NCI-H2029 treated with DMSO at 0.1 percent for 48 hours (cell line): Measurements from ENCODE around the gene TPSB2.
"Not testable (repeated sequence)": the region's sequence is repeated elsewhere in the genome, so short reads cannot be mapped to it uniquely, and the experiment has no call there.

Source experiments
- DNase-seq: peaks from one replicate; lab custom pipeline; 2025; lab: John Stamatoyannopoulos, UW

TPSB2 gene

DNA sequence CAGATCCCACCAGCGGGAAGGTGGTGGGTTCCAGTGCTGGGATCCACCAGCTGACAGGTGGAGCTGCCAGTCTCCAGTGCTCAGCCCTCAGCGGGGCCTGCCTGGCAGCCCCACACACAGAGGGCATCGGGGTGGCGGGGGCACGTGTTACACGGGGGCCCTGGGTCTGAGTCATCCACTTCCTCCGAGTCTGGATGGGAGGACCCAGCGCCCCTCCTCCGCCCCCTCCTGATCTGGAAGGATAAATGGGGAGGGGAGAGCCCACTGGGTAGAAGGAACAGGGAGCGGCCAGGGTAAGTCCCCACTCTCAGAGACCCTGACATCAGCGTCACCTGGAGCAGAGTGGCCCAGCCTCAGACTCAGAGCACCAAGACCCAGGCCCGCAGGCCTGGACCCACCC lies 10.5 kb upstream of the TPSB2 start, which contains the start of gene TPSAB1:
Gene TPSAB1 (plus strand): TSS at position 270 of the 400 bp plus-strand sequence. CDS start 234 bp downstream, outside the sequence.
- not testable (repeated sequence) for DNase-seq

DNA sequence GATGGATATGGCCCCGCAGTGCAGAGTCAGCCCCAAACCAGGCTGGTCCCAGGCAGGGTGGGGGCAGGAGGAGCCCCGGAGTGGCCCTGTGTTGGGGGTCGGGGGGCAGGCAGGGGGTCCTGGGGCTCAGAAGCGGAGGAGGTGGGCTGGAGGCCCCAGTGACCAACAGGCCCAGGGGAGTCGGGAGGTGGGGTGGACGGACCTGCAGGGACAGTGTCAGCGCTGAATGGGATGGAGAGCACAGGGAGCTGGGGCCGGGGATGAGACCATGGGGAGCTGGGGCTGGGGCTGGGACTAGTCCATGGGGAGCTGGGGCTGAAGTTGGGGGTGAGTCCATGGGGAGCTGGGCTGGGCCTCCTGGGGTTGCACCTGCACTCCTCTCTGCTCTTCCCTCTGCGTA lies 9.6 kb upstream of the TPSB2 start:
- not testable (repeated sequence) for DNase-seq

DNA sequence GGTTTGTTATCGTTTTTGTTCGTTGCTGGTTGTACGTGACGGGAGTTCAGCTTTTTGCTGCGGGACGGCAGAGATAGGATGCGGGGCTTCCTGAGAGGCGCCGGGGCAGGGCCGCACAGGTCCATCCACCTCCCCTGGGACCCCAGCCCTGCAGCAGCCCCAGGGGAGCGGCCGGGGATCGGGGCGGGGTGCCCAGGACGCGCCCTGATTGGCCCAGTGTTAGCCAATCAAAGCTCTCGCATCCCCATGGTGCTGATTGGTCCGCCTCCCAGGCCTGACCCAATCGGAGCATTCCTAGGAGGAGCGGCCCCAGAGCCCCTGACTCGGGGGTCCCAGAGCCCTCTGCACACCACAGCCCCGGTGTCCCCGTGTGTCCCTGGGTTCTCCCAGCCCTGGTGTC lies 8.9 kb upstream of the TPSB2 start:
- not testable (repeated sequence) for DNase-seq

DNA sequence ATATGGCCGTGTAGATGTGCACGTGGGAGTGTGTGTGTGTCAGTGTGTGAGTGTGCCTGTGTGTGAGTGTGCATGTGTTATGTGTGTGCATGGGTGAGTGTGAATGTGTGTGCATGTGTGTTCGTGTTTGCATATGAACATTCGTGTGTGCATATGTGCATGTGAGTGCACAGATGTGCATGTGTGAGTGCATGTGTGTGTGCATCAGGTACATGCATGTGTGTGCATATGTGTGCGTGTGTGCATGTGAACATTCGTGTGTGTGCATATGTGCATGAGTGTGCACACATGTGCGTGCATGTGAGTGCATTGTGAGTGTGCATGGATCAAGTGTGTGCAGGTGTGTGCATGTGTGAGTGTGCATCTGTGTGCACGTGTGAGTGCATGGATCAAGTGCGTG lies 8.0 kb upstream of the TPSB2 start:
- DNase-seq: no peak

DNA sequence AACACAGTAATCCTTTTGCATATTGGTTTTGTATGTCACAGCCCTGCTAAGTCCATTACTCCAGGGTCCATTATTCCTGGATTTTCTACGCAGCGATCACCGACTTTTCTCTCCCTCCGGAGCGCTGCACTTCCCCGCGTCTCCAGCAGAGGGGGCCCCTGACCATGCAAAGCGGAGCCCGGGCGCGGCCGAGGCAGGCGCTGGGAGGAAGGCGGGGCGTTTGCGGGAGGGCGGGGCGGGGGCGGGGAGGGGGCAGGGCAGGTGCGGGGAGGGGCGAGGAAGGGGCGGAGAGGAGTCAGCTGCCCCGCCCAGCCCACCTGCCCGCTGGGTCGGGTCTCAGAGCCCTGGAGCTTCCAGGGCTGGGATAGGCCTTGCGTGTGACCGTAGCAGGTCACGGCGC lies 6.7 kb upstream of the TPSB2 start:
- not testable (repeated sequence) for DNase-seq

DNA sequence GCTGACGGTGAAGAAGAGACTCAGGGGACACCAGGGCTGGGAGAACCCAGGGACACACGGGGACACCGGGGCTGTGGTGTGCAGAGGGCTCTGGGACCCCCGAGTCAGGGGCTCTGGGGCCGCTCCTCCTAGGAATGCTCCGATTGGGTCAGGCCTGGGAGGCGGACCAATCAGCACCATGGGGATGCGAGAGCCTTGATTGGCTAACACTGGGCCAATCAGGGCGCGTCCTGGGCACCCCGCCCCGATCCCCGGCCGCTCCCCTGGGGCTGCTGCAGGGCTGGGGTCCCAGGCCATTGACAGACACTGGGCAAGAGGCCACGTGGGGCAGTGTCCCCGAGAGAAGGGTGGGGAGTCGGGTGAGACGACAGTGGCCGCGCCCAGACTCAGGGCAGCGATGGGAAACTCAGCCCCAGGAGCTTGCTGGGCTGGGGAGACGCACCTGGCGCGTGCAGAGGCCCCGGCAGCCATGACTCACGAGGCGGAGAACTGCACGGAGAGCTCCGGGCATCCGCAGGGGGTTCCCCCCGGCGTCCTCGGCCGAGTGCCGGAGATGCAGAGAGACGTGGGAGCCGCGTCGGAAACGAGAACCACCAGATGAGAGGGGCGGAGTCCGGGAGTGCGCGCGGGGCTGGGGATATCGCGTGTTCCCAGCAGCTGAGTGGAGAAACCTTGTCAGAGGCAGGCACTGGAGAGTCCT lies 2.2 kb upstream of the TPSB2 start:
- DNase-seq: not testable (repeated sequence)

DNA sequence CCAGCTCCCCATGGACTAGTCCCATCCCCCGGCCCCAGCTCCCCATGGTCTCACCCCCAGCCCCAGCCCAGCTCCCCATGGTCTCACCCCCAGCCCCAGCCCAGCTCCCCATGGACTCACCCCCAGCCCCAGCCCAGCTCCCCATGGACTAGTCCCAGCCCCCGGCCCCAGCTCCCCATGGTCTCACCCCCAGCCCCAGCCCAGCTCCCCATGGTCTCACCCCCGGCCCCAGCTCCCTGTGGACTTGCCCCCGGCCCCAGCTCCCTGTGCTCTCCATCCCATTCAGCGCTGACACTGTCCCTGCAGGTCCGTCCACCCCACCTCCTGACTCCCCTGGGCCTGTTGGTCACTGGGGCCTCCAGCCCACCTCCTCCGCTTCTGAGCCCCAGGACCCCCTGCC lies 1.3 kb upstream of the TPSB2 start:
- not testable (repeated sequence) for DNase-seq

DNA sequence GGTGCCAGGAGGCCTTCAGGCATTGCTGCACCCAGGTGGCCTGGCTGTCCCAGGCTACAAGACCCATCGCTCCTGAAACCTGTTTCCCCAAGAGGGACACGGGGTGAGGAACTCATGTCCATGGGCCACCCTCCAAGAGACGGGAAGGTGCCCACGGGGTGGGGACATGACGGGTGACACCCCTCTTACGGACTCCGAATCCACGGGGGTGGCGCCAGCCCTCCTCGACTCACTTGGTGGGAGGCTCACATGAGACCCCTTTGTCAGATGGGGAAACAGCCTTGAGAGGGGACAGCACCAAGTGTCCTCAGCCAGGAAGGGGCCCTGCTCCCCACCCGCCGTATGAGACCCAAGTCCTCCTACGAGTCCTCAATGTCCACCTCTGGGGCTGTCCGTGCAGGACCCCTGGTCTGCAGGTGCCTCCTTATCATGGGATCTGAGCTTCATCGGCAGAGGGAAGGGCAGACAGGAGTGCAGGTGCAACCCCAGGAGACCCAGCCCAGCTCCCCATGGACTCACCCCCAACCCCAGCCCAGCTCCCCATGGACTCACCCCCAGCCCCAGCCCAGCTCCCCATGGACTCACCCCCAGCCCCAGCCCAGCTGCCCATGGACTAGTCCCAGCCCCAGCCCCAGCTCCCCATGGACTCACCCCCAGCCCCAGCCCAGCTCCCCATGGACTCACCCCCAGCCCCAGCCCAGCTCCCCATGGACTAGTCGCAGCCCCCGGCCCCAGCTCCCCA lies 658 bp upstream of the TPSB2 start:
- not testable (repeated sequence) for DNase-seq

DNA sequence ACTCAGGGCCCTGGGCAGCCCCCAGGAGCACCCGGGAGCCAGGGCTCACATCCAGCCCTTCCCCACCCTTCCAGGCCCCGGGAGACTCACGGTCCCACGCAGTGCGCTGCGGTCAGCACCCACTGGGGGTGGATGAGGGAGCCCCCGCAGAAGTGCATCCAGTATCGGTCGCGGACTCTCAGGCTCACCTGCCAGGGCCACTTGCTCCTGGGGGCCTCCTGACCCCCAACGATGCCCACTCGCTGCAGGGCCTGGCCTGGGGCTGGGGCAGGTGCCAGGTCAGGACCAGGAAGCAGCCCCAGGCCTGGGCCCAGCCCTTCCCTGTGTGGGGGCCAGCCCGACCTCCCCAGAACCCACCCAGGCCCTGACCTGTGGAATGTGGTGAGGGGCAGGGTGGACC lies 508 bp downstream of the TPSB2 start:
- not testable (repeated sequence) for DNase-seq

DNA sequence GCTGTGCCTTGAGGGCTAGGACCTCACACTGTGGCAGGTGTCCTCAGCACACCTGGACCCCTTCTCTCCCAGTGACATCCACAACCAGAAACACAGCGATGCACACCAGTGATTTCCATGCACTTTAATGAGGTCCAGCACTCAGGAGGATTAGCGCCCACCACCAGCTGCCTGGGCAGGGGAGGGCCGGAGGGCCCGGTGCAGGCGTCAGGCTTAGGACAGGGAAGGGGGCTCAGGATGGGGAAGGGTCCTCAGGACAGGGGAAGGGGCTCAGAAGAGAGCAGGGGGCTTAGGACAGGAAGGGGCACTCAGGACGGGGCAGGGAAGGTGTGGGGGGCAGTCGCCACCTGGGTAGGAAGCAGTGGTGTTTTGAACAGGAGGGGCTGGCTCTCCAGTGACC lies 1.8 kb downstream of the TPSB2 start:
- DNase-seq: not testable (repeated sequence)

DNA sequence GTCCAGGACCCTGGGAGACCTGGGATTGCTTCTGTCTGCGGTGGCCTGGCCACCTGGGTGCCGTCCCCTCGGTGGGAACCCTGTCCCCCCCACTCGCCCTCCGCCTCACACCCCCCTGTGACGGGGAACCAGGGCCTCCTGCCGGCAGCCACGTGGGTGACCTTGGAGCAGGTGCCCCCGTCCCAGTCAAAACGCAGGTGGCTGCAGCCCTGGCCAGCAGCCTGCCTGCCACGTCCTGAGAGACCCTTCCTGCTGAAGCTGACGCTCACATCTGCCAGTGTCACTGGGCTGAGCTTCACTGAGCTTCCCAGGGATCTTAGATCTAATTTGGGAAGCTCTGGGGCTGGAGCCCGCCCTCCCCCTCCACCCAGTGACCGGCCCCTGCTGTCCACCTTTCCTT lies 3.3 kb downstream of the TPSB2 start:
- not testable (repeated sequence) for DNase-seq

DNA sequence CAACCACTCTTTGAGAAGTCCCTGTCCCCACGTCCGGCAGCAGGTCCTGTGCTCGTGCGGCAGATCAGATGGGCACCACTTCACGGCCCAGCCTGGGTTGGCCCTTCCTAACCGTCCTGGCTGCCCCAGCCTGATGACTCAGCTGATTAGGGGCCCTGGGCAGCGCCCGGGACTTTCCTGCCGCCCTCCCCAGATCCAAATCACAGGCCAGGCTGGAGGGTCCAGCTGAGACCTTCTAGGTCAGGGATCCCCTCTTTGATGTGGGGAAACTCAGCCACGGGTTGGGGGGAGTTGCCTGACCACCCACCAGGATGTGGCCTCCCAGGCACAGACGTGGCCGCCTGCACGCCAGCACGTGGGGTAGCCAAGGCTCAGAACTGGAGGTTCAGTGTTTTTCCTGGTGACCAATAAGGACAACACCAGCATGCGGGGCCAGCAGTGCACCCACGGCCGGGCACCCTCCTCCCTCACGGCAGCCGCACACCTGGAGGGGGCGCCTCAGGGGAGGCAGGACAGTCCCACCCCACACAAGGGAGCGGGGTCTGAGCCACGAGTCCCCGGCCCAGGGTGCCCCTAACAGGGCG lies 4.2 kb downstream of the TPSB2 start:
- not testable (repeated sequence) for DNase-seq

DNA sequence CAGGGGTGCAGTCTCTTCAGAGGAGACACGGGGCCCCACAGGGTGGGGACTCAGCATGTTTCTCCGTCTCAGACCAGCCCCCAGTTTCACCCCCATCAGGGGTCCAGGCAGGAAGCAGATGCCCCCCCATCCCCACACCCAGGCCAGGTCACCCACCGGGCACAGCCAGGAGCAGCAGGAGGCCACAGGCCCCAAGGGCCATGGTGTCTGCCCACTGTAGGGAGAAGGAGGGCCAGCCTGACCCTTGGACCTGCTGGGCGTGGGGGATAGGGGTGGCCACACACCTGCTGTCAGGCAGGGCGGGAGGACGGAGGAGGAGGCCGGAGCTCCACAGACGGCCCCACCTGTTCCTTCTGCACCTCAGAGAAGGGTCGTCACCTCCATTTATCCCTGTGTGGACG lies 4.9 kb downstream of the TPSB2 start, which contains the start of gene TPSG1:
Gene TPSG1 (minus strand): TSS at position 218 of the 401 bp plus-strand sequence. CDS start 16 bp downstream, at position 202.
- no peak for DNase-seq

DNA sequence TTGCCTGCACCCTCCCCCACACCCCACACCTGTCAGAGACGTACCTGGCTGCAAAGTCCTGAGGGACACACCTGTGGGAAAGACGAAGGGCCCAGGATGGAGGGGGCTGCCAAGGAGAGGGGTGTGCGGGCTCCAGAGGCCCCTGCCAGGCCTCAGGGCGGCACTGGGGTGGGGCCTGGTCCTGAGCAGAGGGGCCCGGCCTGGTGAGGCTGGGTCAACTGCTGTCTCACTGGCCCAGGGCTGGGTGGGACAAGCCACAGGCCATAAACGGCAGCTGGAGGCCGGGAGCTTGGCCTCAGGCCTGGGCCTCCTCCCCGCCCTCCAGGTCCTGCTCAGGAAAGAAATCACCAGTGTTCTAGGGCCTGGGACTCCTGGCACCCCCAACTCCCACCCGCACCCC lies 5.4 kb downstream of the TPSB2 start:
- no peak for DNase-seq

DNA sequence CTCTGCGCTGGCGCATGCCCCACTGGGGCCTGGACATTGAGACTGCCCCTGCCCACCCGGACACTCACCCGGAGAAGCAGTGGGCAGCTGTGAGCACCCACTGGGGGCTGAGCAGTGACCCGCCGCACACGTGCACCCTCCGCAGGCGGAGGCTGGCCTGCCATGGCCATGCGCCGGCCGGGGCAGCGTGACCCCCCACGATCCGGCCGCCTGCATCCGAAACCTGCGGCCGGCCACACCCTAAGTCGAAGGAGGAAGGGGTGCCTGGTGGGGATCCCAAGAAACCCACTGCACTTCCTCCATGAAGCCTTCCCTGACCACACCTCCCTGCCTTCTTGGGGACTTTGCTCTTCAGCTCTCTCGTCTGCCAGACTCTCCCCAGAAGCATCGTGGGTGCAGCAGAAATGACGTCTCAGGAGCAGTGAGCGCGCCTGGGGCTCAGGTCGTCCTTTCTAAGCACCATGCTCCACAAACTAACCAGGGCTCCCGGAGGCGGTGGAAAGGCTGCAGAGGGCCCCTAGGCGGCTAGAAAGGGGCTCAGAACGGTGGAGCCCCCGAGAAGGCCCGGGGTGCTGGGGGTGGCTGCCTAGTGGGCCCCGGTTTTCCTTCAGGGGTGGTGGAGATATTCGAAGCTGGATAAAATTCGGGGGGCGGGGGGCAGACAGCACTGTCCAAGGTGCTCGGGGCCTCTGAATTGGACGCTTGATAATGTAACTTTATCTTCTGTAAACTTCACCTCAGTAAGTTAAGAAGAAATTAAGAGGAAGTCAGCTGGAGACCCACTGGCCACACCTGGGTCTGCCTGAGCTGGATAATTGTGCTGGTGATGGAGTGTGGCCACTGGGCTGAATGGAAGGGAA lies 6.4 kb downstream of the TPSB2 start:
- no peak for DNase-seq

DNA sequence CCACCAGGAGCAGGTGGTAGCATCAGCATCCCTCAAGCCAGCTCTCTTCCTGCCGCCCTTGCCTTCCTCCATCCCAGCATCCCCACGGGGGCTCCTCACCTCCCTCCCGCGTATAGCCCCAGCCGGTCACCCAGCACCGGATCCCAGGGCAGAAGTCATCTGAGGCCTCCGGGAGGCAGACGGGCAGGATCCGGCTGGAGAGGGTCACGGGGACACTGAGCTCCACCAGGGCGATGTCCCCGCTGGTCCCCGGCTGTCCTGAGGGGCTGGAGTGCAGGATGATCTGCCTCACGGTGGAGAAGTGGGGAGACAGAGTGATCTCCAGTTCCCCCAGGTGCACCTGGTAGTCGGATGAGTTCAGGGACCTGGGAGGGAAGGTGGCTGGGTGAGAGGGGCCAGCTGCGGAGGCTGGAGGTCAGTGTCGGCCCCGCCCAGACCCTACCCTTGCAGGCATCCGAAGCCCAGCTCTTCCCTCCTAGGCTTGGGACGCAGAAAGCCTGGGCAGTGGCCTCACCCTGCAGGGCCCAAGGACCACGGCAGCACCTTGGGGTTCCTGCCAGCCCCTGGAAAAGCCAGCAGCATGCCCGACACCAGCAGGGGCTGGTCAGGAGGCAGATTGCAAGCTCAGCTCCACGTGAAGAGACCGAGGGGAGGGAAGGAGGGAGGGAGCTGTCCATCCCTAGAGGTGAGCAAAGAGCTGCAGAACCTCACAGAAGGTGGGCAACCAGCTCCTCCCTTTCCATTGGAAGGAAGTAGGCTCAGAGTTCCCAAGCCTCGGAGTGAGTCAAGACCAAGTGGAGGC lies 7.2 kb downstream of the TPSB2 start:
- no peak for DNase-seq

DNA sequence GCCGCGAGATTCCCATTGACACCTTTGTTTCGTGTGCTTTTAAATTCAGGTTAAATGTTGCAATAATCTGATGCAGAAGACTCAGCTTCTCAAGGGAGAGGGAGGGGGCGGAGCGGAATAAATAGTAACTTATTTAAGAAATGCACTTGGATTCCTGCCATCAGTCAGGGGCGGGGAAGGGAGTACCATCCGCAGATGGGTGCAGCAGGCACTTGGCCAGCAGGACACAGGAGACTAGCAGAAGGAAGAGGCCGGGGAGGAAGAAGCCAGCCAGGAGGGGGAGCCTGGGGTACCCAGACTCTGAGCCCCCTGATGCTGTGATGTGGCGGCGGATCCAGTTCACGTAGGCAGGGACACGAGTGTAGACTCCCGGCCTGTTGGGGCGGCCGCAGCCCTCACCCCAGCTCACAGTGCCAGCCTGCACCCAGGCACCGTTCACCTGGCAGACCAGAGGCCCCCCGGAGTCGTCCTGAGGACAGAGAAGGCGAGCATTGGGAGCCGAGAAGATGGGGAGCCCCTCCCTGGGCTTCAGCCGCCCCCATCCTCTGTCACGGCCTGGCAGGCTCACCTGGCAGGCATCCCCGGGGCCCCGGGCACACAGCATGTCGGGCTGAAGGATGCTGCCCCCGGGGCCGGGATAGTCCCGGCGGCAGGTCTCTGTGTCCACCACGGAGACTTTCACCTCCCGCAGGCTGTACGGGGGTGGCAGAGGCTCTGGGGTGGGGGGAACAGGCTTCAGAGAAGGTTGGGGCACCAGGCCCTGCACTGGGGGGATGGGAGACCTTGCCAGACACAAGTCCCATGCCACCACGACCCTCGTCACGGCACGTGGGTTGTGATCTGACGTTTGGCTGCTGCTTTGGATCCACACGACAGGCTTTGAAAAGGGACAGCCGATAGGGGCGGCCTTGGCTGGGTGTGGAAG lies 8.1 kb downstream of the TPSB2 start:
- no peak for DNase-seq

DNA sequence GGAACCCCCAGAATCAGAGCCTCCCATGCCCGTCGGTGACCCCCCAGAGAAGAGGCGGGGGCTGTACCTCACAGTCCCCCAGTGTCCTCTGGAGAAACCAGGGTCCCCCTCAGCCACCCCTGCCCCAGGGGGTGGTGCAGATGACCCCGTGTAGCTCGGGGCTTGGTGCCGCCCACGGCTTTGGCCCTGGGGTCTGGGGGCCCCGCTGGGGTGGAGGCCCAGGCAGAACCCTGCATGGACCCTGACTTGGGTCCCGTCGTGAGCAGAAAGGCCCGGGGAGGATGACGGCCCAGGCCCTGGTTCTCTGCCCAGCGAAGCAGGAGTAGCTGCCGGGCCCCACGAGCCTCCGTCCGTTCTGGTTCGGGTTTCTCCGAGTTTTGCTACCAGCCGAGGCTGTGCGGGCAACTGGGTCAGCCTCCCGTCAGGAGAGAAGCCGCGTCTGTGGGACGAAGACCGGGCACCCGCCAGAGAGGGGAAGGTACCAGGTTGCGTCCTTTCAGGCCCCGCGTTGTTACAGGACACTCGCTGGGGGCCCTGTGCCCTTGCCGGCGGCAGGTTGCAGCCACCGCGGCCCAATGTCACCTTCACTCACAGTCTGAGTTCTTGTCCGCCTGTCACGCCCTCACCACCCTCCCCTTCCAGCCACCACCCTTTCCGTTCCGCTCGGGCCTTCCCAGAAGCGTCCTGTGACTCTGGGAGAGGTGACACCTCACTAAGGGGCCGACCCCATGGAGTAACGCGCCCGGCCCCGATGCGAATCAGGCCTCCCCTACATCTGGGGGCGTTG lies 8.9 kb downstream of the TPSB2 start:
- DNase-seq: no peak

DNA sequence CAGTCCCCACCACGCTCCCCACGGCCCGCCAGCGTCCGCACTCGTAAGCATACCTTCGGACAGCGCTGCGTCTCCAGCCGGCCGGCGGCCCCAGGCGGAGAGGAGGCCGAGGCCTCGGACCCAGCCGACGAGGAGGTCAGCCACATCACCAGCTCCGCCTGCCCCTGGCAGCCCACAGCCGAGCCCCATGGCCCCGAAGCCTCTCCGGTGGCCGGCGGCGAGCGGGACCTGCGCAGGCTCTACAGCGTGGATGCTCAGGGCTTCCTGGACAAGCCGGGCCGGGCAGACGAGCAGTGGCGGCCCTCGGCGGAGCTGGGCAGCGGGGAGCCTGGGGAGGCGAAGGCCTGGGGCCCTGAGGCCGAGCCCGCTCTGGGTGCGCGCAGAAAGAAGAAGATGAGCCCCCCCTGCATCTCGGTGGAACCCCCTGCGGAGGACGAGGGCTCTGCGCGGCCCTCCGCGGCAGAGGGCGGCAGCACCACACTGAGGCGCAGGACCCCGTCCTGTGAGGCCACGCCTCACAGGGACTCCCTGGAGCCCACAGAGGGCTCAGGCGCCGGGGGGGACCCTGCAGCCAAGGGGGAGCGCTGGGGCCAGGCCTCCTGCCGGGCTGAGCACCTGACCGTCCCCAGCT lies 9.8 kb downstream of the TPSB2 start:
- no peak for DNase-seq
